GM18517 (cell line): ENCODE data around the gene CYB5R3.
"Not testable (repeated sequence)": the region's sequence is repeated elsewhere in the genome, so short reads cannot be mapped to it uniquely, and the experiment has no call there.

Source experiments
- ATAC-seq: cut with Tn5 transposase; IDR thresholded peaks from one replicate; pipeline ENCODE4 v1.9.1; 2021; ENCODE audit warnings: mild to moderate bottlenecking, moderate library complexity; ENCODE audit not compliant: unreplicated experiment

The CYB5R3 gene

GRCh38 chr22:42608136-42608822 is 40.9 kb downstream of the CYB5R3 start:
- ATAC-seq: no peak

GRCh38 chr22:42607641-42608040 is 41.6 kb downstream of the CYB5R3 start:
- ATAC-seq: not testable (repeated sequence)

GRCh38 chr22:42604403-42604802 is 44.8 kb downstream of the CYB5R3 start:
- no peak for ATAC-seq

GRCh38 chr22:42603427-42603826 is 45.8 kb downstream of the CYB5R3 start:
- ATAC-seq: no peak

- ATAC-seq: no peak
These were observed 46.7 kb downstream of the CYB5R3 start for GRCh38 chr22:42602470-42602869.

GRCh38 chr22:42601879-42602465 is 47.2 kb downstream of the CYB5R3 start:
- no peak for ATAC-seq

- ATAC-seq: no peak
These were observed 52.2 kb downstream of the CYB5R3 start for GRCh38 chr22:42596863-42597530.

- no peak for ATAC-seq
These were observed 52.9 kb downstream of the CYB5R3 start for GRCh38 chr22:42596336-42596735.

GRCh38 chr22:42595434-42595833 is 53.8 kb downstream of the CYB5R3 start:
- ATAC-seq: no peak

GRCh38 chr22:42591987-42592386 is 57.2 kb downstream of the CYB5R3 start:
- ATAC-seq: no peak

GRCh38 chr22:42587588-42588175 is 61.5 kb downstream of the CYB5R3 start:
- ATAC-seq: no peak

GRCh38 chr22:42586381-42586780 is 62.8 kb downstream of the CYB5R3 start:
- ATAC-seq: no peak

- ATAC-seq: no peak
These were observed 64.1 kb downstream of the CYB5R3 start for GRCh38 chr22:42585096-42585495.

- ATAC-seq: no peak
These were observed 64.7 kb downstream of the CYB5R3 start for GRCh38 chr22:42584364-42584940.

- ATAC-seq: no peak
These were observed 66.2 kb downstream of the CYB5R3 start for GRCh38 chr22:42582987-42583386.

GRCh38 chr22:42581762-42582716 is 67.2 kb downstream of the CYB5R3 start:
- ATAC-seq: peak; percentile 39

- ATAC-seq: peak; percentile 26
These were observed 67.9 kb downstream of the CYB5R3 start for GRCh38 chr22:42581194-42581761.

GRCh38 chr22:42580040-42580439 is 69.2 kb downstream of the CYB5R3 start:
- not testable (repeated sequence) for ATAC-seq

- ATAC-seq: no peak
These were observed 71.5 kb downstream of the CYB5R3 start for GRCh38 chr22:42577623-42578240.
